Right lobe of liver (tissue), 6 donors: ENCODE results near the gene TEKT4. TPM values are rescaled to one million over a fixed set of nuclear protein-coding genes. Genes with fewer than 3 reads are reported as not detected.
A peak's percentile ranks its signal among the peaks of the same experiment; 100 is the strongest.

Experiments
- ATAC-seq, 4 donors: fragments of 200-7000 bp; cut with Tn5 transposase; one replicate each; pipeline ENCODE4 v1.9.1; 2020; ENCODE audit warnings: mild to moderate bottlenecking in 4 of 4, moderate library complexity in 4 of 4
- DNase-seq, 3 donors: peaks; one replicate each; pipeline ENCODE4 v3.0.0-alpha.2; 2020
- H3K27ac ChIP-seq, 3 donors: fragments of 200-600 bp; one replicate each; pipeline ENCODE4 v1.8.0; 2022
- H3K27me3 ChIP-seq, 2 donors: fragments of 200-600 bp; one replicate each; pipeline ENCODE4 v1.8.0; 2022
- H3K36me3 ChIP-seq, 4 donors: fragments of 200-600 bp; sonication (generic) in 1 of 4; one replicate each; pipeline versions ENCODE4 v1.5.1 to v1.8.0; 2017 to 2022; ENCODE audit warnings: control low read depth in 1 of 4
- H3K4me1 ChIP-seq, 4 donors: fragments of 200-600 bp; sonication (generic) in 1 of 4; one replicate each; pipeline versions ENCODE4 v1.5.1 to v1.8.0; 2017 to 2022; ENCODE audit warnings: control low read depth in 1 of 4
- H3K4me3 ChIP-seq, 3 donors: fragments of 200-600 bp; one replicate each; pipeline ENCODE4 v1.8.0; 2022
- H3K9me3 ChIP-seq, 4 donors: fragments of 200-600 bp; sonication (generic) in 1 of 4; one replicate each; pipeline versions ENCODE4 v1.5.1 to v1.8.0; 2017 to 2022; ENCODE audit warnings: control low read depth in 1 of 4
- CTCF ChIP-seq, 4 donors: fragments of 200-600 bp in 3 of 4; fragments of 450-650 bp in 1 of 4; IDR thresholded peaks; one replicate each; pipeline versions ENCODE4 v1.5.1 to v1.8.0; 2016 to 2022; ENCODE audit warnings: antibody characterized with exemption in 4 of 4, mild to moderate bottlenecking in 2 of 4
- POLR2A ChIP-seq: fragments of 450-650 bp; IDR thresholded peaks from one replicate; pipeline ENCODE4 v1.6.1; 2017; ENCODE audit warnings: antibody characterized with exemption, mild to moderate bottlenecking
- WGBS: methylation state at CpG from one replicate; pipeline ENCODE4 v1.1.6; 2018; ENCODE audit warnings: low coverage, low lambda C conversion rate; ENCODE audit not compliant: insufficient coverage; ENCODE audit errors: missing lambda C conversion rate; 5-methylcytosine and 5-hydroxymethylcytosine counted together
- intact Hi-C, 2 donors: fragments of 100-400 bp; cut with DNase I; formaldehyde crosslinking; loops; one replicate each; pipeline versions ENCODE4 v1.11.2 to v1.14.1; 2022
- total RNA-seq, 6 experiments: library from RNA; depleted of rRNA in 2 of 6; stranded (reverse); fragments of >200 nt in 2 of 6; fragmentation: NEBNext Ultra II Directional in 3 of 6; extraction: Animal tissue kit (Norgen Biotek cat#: 25700) in 3 of 6; gene quantifications; one replicate each; pipeline versions ENCODE4 v1.1.0 to v1.2.4, GENCODE V29; 2016 to 2023
- donor health status: DM: no; HTN: yes; CAD: no.
- donor health status: DM: no; HTN: no; CAD: no.
- donor health status: DM: no; HTN: no; CAD: no.
- donor health status: DM: no; HTN: yes; CAD: no.
- donor health status: DM: no; HTN: yes; CAD: no.

Gene TEKT4
- total RNA-seq, 6 experiments from 2014 or later = 0.40 TPM; not detected in 5

- peak; percentile 88 to 96 (median 93) for ATAC-seq
- no peaks in the 10 kb centered on the region for H3K4me1 ChIP-seq
- TF ChIP-seq POLR2A (no peak), CTCF (IDR thresholded peaks at IDR 0.05) (peak; percentile 53 to 69 (median 64))
- DNase-seq = peak in 2 of 3 donors; percentile 54 to 59
- H3K27ac ChIP-seq = no peak overlapping the region
- no peaks in the 10 kb centered on the region for H3K9me3 ChIP-seq
- intact Hi-C loops = no loop called here
- WGBS = 11% methylated on average over 7 of the region's 53 CpGs
- no peaks in the 10 kb centered on the region for H3K27me3 ChIP-seq
- H3K36me3 ChIP-seq = no peaks in the 10 kb centered on the region
- H3K4me3 ChIP-seq = no peak overlapping the region
Measured at GRCh38 chr2:94874277-94874997, 3.2 kb downstream of the TEKT4 start.

GRCh38 chr2:94875064-94875819, 4.0 kb downstream of the TEKT4 start:
- no peaks in the 10 kb centered on the region for H3K27me3 ChIP-seq
- no peaks in the 10 kb centered on the region for H3K9me3 ChIP-seq
- 91% methylated on average over 4 of the region's 22 CpGs for WGBS
- no peaks in the 10 kb centered on the region for H3K36me3 ChIP-seq
- no peaks in the 10 kb centered on the region for H3K4me1 ChIP-seq
- no peak overlapping the region for H3K27ac ChIP-seq
- H3K4me3 ChIP-seq = no peak overlapping the region
- intact Hi-C loops = no loop called here
- DNase-seq = no peak
- no peak for ATAC-seq
- TF ChIP-seq CTCF (IDR thresholded peaks at IDR 0.05) = no peak
- no peak for TF ChIP-seq POLR2A

GRCh38 chr2:94875820-94876522, 4.7 kb downstream of the TEKT4 start:
- DNase-seq = no peak
- TF ChIP-seq CTCF (IDR thresholded peaks at IDR 0.05) (no peak), POLR2A (no peak)
- Histone ChIP-seq H3K9me3 (no peaks in the 10 kb centered on the region), H3K36me3 (no peaks in the 10 kb centered on the region), H3K27ac (no peak overlapping the region), H3K4me3 (no peak overlapping the region), H3K27me3 (no peaks in the 10 kb centered on the region), H3K4me1 (no peaks in the 10 kb centered on the region)
- 63% methylated on average over 12 of the region's 17 CpGs for WGBS
- intact Hi-C loops = no loop called here
- ATAC-seq = no peak

- WGBS = 65% methylated on average over 5 of the region's 16 CpGs
- Histone ChIP-seq H3K4me3 (no peak overlapping the region), H3K27ac (no peak overlapping the region), H3K4me1 (no peaks in the 10 kb centered on the region), H3K27me3 (no peaks in the 10 kb centered on the region), H3K36me3 (no peaks in the 10 kb centered on the region), H3K9me3 (no peaks in the 10 kb centered on the region)
- ATAC-seq (no peak), DNase-seq (no peak)
- TF ChIP-seq POLR2A (no peak), CTCF (IDR thresholded peaks at IDR 0.05) (no peak)
- intact Hi-C loops = no loop called here
Measured at GRCh38 chr2:94876523-94876863, 5.3 kb downstream of the TEKT4 start.
